ENCODE measurements around the gene ABCA2.

GRCh38 chr9:136983167-136983566, 44.9 kb downstream of the ABCA2 start:
- TF ChIP-seq, protein P1, sequence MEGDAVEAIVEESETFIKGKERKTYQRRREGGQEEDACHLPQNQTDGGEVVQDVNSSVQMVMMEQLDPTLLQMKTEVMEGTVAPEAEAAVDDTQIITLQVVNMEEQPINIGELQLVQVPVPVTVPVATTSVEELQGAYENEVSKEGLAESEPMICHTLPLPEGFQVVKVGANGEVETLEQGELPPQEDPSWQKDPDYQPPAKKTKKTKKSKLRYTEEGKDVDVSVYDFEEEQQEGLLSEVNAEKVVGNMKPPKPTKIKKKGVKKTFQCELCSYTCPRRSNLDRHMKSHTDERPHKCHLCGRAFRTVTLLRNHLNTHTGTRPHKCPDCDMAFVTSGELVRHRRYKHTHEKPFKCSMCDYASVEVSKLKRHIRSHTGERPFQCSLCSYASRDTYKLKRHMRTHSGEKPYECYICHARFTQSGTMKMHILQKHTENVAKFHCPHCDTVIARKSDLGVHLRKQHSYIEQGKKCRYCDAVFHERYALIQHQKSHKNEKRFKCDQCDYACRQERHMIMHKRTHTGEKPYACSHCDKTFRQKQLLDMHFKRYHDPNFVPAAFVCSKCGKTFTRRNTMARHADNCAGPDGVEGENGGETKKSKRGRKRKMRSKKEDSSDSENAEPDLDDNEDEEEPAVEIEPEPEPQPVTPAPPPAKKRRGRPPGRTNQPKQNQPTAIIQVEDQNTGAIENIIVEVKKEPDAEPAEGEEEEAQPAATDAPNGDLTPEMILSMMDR (conservative IDR thresholded peaks at IDR 0.05) = no peak
- no peak for TF ChIP-seq ZFX (IDR thresholded peaks at IDR 0.05)

Measured in C4-2B (cell line).